B cell (primary cell): ENCODE results near the gene EEFSEC.

ENCODE experiments used
- EZH2 ChIP-seq: IDR thresholded peaks from 2 replicates; pipeline ENCODE4 v1.6.1; 2012; ENCODE audit warnings: borderline replicate concordance, low read depth, mild to moderate bottlenecking, moderate library complexity, low read length; ENCODE audit not compliant: insufficient read depth, poor library complexity, severe bottlenecking
- TF ChIP-seq, protein P1 (sequence below): fragments of 200-600 bp; IDR thresholded peaks from one replicate; pipeline ENCODE4 v1.8.0; 2022; ENCODE audit warnings: antibody characterized with exemption, mild to moderate bottlenecking

DNA sequence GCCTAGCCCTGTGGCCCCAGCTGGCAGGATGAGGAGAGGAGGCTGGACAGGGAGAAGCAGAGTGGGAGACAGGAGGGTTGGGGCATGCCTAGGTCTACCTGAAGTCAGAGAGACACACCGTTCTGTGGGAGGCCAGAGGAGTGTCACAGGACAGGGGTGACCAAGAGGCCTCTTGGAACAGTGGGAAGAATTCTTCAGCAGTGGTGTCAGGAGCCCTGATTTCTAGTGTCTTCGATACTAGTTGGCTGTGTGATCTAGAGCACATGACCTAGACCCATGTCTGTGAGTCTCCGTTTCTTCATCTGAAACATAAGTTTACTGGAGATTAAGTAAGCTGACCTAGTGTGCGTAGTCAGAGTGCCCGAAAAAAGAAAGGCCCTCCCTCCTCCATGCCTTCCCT lies 92.2 kb downstream of the EEFSEC start:
- TF ChIP-seq, protein P1, sequence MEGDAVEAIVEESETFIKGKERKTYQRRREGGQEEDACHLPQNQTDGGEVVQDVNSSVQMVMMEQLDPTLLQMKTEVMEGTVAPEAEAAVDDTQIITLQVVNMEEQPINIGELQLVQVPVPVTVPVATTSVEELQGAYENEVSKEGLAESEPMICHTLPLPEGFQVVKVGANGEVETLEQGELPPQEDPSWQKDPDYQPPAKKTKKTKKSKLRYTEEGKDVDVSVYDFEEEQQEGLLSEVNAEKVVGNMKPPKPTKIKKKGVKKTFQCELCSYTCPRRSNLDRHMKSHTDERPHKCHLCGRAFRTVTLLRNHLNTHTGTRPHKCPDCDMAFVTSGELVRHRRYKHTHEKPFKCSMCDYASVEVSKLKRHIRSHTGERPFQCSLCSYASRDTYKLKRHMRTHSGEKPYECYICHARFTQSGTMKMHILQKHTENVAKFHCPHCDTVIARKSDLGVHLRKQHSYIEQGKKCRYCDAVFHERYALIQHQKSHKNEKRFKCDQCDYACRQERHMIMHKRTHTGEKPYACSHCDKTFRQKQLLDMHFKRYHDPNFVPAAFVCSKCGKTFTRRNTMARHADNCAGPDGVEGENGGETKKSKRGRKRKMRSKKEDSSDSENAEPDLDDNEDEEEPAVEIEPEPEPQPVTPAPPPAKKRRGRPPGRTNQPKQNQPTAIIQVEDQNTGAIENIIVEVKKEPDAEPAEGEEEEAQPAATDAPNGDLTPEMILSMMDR: no peak
- no peak for TF ChIP-seq EZH2
